GM19372 (cell line): ENCODE results near the gene ASH1L.
"Not testable (repeated sequence)": the region's sequence is repeated elsewhere in the genome, so short reads cannot be mapped to it uniquely, and the experiment has no call there.

ENCODE experiments used
- ATAC-seq: cut with Tn5 transposase; IDR thresholded peaks from one replicate; pipeline ENCODE4 v1.9.1; 2021; ENCODE audit warnings: mild to moderate bottlenecking, low read depth, moderate library complexity; ENCODE audit not compliant: unreplicated experiment

The ASH1L gene, protein sequence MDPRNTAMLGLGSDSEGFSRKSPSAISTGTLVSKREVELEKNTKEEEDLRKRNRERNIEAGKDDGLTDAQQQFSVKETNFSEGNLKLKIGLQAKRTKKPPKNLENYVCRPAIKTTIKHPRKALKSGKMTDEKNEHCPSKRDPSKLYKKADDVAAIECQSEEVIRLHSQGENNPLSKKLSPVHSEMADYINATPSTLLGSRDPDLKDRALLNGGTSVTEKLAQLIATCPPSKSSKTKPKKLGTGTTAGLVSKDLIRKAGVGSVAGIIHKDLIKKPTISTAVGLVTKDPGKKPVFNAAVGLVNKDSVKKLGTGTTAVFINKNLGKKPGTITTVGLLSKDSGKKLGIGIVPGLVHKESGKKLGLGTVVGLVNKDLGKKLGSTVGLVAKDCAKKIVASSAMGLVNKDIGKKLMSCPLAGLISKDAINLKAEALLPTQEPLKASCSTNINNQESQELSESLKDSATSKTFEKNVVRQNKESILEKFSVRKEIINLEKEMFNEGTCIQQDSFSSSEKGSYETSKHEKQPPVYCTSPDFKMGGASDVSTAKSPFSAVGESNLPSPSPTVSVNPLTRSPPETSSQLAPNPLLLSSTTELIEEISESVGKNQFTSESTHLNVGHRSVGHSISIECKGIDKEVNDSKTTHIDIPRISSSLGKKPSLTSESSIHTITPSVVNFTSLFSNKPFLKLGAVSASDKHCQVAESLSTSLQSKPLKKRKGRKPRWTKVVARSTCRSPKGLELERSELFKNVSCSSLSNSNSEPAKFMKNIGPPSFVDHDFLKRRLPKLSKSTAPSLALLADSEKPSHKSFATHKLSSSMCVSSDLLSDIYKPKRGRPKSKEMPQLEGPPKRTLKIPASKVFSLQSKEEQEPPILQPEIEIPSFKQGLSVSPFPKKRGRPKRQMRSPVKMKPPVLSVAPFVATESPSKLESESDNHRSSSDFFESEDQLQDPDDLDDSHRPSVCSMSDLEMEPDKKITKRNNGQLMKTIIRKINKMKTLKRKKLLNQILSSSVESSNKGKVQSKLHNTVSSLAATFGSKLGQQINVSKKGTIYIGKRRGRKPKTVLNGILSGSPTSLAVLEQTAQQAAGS (N-terminal part only)

DNA sequence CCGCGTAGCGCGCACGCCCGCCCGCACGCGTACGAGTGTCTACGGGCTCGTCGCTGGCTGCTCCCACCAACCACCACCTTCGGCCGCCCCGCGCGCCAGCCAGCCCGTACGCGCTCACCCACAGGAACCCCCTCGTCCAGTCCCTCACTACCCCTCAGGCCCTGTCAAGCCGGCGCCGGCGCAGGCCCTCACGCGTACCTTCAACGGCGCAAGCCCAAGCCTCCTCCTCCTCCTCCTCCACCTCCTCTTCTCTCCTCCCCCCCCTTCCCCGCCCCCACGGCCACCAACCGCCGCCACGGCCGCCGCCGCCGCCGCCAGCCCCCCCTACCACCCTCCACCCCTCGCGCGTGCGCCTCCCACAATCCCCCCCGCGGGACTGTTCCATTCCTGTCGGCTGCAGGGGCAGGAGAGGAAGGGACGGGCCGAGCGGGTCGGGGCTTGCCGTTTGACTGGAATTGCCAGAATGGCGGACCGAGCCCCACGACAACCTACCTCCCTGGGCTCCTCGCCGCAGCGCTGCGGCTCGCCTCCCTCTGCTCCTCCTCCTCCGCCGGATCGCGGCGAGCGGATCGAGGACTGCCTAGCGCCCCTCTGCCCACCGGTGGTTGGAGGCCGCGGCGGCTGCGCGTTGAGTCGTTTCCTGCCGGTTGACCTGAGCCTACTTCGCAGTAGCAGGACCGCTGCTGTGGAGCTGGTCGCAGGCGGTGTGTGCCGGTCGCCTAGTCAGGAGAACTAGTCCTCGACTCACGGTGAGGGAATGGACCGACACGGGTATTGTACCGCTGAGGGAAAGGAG, at the start of gene ASH1L:
Gene ASH1L, minus strand, starts transcription at position 223 of the 796 bp plus-strand sequence. CDS start 41,284 bp downstream, outside the sequence.
- ATAC-seq: peak; percentile 71

DNA sequence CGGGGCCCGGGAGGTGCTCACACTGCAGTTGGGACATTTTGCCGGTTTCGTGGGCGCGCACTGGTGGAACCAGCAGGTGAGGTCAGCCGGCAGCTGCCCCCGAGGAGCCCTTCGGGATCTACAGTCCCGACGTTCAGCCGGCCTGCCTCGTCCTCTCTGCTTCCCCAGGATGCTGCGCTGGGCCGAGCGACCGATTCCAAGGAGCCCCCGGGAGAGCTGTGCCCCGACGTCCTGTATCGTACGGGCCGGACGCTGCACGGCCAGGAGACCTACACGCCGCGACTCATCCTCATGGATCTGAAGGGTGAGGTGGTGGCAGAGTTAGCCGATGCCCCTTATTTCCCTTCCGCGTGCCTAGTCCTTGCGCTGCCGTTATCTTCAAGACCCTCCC, 47.6 kb upstream of the ASH1L start:
- ATAC-seq: peak; percentile 23

DNA sequence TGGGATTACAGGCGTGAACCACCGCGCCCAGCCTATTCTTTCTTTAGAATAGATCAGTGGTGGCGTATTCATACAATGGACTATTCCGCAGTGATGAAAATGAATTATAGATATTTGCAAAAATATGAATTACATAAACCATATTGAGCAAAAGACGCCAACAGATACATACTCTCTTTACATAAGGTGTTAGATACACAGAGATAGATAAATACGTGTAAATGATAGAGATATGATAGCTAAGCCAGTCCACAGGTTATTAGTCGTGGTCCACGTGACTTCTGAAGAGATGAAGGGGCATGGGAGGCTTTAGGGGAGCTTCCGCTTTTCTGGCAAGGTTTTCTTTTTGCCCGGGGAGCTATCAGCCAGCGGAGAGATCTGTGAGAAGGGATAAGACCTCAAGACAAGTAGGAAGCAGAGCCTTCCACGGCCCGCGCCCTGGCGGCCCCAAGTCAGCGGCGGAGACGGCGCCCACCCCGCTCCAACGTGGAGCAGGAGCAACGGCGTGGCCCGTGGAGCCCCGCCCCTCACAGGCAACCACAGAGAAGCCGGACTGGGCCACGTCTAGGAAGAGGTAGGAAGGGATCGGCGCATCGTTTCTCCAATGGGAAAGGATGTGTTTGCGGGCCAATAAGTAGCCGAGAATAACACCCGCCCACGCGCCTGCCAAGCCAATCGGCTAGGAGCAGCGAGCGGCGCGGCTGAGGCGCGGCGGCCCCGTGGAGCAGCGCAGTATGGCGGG, 47.1 kb upstream of the ASH1L start, which contains the start of gene MSTO1:
Gene MSTO1, plus strand, starts transcription at position 704 of the 742 bp plus-strand sequence. Its CDS starts 31 bp downstream, at position 735.
- peak; percentile 88 for ATAC-seq

DNA sequence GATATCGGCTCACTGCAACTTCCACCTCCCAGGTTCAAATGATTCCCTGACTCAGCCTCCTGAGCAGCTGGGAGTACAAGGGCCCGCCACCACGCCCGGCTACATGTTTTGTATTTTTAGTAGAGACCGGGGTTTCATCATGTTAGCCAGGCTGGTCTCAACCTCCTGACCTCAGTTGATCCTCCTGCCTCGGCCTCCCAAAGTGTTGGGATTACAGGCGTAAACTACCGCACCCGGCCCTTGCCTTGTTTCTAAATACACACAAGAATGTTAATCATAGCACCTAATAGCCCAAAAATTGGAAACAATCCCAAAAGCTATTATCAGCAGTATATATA, 46.3 kb upstream of the ASH1L start:
- no peak for ATAC-seq

DNA sequence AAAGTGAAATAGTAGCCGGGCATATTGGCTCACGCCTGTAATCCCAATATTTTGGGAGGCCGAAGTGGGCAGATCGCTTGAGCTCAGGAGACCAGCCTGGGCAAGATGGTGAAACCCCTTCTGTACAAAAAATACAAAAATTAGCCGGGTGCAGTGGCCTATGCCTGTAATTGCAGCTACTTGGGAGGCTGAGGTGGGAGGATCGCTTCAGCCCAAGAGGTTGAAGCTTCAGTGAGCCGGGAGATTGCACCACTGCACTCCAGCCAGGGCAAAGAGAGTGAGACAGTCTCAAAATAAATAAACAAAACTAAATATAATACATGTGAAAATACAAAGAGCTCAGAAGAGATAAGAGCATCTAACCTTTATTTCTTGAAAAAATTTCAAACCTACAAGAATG, 45.1 kb upstream of the ASH1L start:
- ATAC-seq: no peak

DNA sequence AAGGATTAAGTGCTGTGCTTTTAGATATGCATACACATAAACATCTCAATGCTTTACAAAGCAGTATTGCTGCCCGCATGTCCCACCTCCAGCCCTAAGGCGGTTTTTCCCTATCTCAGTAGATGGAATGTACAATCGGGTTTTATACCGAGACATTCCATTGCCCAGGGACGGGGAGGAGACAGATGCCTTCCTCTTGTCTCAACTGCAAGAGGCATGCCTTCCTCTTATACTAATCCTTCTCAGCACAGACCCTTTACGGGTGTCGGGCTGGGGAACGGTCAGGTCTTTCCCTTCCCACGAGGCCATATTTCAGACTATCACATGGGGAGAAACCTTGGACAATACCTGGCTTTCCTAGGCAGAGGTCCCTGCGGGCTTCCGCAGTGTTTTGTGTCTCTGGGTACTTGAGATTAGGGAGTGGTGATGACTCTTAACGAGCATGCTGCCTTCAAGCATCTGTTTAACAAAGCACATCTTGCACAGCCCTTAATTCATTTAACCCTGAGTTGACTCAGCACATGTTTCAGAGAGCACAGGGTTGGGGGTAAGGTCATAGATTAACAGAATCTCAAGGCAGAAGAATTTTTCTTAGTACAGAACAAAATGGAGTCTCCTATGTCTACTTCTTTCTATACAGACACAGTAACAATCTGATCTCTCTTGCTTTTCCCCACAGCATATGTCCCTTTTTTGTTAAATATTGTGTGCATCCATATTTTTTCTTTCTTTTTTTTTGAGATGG, 37.4 kb upstream of the ASH1L start:
- not testable (repeated sequence) for ATAC-seq

DNA sequence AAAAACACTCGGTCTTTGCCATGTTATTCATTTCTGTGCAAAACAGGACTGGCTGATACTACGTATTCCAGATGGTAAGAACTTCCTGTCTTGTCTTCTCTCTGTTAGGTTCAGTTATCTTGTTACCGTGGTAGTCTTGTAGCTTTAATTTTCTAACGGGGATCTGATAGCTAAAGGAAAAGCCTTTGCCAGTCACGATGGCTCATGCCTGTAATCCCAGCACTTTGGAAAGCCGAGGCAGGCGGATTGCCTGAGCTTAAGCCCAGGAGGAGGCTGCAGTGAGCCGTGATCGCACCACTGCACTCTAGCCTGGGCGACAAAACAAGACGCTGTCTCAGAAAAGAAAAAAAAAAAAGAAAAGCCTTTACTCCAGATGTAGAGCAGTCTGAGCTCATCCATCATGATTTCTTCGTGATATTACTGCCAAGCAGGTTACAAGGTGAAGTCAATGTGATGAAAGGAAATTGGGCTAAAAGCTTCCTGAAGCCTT, 36.3 kb upstream of the ASH1L start:
- no peak for ATAC-seq

DNA sequence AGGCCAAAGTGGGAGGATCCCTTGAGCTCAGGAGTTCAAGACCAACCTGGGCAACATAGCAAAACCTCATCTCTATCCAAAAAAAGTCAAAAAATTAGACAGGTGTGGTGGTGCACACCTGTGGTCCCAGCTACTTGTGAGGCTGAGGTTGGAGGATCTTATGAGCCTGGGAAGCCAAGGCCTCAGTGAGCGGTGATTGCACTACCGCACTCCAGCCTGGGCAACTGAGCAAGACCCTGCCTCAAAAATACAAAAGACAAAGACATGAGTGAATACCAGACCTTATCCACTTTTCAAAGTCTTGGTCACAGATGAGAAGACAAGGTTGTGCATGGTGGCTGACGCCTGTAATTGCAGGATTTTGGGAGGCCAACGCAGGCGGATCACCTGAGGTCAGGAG, 34.3 kb upstream of the ASH1L start:
- no peak for ATAC-seq

DNA sequence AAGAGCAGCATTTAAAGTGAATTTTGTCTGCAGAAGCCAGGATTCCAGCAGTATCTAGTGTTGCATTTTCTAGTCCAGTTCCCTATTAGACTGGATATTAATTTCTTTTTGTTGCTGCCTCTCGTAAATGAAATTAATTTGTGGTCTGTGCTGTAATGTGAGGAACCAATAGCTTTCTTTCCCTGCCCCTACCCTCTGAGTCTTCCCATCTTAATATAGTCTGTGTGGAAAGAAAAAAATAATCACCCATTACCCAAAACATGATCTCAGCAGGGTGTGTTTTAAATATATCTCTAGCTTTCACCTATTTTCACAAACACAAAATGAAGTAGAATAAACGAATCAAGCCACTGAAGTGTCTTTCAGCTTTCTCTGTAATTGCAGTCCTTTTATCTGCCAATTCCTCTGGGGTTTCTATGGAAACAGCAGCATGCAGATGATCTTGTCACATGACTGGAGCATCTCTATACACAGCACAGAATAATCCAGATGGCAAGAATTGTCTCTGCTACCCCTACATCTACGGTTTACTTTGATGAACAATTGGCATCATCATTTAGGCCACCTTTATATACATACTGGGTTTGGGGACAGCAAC, 33.4 kb upstream of the ASH1L start:
- not testable (repeated sequence) for ATAC-seq

DNA sequence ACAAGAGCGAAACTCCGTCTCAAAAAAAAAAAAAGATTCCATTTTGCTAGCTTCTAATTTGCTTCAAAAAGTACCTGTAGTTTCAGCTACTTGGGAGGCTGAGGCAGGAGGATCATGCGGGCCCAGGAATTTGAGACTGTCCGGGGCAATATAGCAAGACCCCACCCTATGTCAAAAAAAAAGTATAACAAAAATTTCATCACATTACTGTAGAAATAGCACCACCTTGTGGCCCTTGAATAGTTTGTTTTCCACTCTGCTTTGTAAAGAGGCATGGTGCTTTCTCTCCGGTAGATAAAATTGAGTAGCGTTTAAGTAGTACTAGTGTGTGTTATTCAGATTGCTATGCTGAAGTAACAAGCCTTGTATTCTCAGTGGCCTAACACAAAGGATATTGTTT, 29.2 kb upstream of the ASH1L start:
- ATAC-seq: no peak

DNA sequence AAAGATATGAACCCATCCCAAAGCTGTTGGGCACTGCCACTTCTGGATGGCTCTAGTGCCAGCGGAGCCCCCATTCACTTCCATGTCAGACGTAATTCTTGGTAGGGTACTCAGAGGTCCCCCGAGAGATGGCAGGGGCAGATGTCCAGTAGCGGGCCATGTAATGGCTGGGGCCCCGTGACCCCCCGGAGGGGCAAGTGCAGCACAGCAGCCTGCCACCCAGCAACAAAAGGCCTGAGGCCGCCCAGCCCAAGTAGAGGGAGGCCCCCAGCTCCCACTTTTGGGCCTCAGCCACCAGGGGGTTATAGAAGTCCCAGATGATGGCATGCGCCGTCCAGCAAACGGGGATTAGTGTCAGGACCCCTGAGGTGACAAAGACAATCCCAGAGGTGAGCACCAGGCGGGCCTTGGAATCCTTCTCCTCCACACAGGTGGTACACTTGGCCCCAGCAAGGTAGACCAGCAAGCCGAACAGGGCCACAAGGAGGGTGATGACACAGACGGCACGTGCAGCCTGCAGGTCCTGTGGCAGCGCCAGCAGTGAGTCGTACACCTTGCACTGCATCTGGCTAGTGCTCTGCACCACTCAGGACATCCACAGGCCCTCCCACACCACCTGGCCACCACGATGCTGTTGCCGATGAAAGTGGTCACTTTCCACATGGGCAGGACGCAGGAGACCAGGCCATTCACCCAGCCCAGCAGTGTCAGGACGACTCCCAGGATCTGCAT, 28.1 kb upstream of the ASH1L start:
- ATAC-seq: not testable (repeated sequence)

DNA sequence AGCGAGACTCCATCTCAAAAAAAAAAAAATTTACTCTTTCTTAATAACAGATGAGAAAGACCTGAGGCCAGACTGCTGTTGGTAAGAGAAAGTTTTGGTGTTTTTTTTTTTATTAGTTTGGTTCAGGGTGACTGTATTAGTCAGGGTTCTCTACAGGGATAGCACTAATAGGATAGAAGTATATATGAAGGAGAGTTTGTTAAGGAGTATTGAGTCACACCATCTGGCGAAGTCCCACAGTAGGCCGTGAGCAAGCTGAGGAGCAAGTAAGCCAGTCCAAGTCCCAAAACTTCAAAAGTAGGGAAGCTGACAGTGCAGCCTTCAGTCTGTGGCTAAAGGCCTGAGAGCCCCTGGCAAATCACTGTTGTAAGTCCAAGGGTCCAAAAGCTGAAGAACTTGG, 26.7 kb upstream of the ASH1L start:
- ATAC-seq: not testable (repeated sequence)

DNA sequence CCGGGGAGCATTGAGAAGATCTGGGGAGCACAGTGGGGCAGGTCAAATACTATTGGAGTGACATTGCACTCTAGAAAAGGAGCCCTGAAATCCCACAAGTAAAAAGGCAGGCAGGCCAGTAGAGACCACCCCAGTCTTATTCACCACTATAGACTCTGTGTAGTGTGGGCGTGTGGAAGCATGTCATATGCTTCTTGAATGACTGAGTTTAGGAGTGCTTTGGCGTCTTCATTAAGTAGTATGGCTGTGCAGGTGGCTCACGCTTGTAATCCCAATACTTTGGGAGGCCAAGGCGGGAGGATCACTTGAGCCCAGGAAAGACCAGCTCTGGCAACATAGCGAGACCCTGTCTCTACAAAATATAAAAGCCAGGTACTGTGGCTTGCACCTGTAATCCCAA, 21.2 kb upstream of the ASH1L start:
- ATAC-seq: not testable (repeated sequence)

DNA sequence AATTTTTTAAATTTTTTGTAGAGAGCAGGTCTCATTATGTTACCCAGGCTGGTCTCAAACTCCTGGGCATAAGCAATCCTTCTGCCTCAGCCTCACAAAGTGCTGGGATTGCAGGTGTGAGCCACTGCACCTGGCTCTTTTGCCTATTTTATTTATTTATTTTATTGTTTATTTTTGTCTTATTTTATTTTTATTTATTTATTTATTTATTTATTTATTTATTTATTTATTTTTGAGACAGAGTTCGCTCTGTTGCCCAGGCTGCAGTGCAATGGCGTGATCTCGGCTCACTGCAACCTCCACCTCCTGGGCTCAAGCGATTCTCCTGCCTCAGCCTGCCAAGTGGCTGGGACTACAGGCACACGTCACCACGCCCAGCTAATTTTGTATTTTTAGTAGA, 13.0 kb upstream of the ASH1L start:
- not testable (repeated sequence) for ATAC-seq

DNA sequence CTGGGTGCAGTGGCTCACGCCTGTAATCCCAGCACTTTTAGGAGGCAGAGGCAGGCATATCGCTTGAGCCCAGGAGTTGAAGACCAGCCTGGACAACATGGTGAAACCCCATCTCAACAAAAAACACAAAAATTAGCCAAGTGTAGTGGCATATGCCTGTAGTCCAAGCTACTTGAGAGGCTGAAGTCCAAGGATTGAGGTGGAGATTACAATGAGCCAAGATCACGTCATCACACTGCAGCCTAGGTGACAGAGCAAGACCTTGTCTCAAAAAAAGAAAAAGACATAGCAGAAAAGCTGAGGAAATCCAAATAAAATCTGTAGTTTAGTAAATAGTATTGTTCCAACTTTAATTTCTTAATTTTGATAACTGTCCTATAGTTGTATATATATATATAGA, 11.5 kb upstream of the ASH1L start:
- ATAC-seq: no peak

DNA sequence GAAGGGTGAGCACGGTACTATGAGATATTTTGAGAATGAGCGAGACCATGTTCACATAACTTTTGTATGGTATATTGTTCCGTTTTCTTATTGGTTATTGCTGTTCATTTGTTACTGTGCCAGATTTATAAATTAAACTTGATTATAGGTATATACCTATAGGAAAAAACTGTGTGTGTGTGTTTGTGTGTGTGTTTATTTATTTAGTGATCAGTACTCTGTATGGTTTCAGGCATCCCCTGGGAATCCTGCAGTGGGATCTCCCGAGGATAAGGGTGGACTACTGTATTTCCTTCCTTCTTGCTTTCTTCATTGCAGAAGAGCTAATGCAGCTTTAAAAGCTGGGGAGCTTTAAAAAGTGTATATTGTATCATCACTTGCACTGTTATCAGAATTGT, 8.0 kb upstream of the ASH1L start:
- ATAC-seq: no peak

DNA sequence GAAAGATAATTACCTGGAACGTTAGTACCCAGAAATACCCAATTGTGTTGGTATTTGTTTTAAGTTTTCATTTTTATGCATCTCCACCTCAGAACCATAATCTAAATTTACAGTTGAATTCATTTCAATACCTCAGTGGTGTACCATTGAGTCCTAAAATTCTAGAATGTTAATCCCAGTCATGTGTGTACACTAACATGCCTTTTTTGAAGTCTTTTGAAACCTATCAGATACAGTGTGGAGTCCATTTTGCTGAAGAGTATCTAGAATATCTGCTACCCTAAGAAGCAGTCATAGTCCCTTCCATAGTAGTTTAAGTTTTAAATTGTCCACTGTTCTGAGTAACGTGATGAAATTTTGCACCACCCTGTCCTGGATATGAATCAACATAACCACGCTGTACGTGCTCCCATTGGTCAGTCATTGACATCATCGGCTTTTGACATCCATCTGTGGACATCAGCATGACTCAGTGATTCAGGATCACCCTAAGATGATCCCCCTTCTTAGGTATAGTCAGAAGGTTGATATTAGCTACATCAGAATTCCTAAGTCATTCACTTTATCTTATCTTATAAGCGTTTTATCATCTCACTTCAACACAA, 7.5 kb upstream of the ASH1L start:
- no peak for ATAC-seq
